GM18499 (cell line): Measurements from ENCODE around the gene DUSP9.
"Not testable (repeated sequence)": the region's sequence is repeated elsewhere in the genome, so short reads cannot be mapped to it uniquely, and the experiment has no call there.

Experiments used
- ATAC-seq: cut with Tn5 transposase; IDR thresholded peaks from one replicate; pipeline ENCODE4 v1.9.1; 2021; ENCODE audit warnings: moderate number of reproducible peaks; ENCODE audit not compliant: insufficient read depth, unreplicated experiment

DUSP9 gene

GRCh38 chrX:153688911-153689590, 42.0 kb downstream of the DUSP9 start:
- ATAC-seq: no peak

DNA sequence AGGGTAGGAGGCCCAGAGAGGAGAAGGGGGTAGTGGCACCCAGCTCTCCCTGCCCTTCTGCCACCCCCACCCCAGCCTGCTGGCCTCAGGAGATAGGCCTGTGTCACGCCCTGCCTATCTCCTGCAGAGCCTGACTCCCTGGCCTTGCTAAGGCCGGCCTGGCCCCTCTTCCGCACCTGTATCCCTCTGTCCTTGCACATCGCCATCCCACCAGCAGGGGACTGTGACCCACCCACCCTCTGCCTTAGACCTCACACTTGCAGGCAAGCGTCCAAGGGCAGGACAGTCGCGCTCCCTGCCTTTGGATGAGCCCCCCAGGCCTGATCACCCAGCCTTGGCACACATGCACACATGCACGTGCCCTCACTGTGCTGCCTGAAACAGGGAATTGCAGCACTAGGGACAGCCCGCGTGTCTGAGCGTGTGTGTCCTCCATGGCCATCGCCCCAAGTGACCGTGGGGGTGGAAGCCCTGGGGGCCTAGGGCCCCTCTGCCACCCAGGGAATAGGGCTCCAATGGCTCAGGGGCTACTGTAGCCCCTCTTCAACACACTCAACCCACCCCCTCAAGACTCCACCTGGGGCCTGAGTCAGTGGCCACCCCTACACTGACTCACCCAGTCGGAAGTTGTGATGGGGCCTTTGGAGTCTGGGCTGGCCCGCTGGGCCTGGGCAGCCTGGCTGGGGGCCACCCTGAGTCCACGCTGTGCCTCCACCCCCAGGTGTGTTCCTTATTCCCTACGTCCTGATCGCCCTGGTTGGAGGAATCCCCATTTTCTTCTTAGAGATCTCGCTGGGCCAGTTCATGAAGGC, 42.9 kb downstream of the DUSP9 start:
- no peak for ATAC-seq

DNA sequence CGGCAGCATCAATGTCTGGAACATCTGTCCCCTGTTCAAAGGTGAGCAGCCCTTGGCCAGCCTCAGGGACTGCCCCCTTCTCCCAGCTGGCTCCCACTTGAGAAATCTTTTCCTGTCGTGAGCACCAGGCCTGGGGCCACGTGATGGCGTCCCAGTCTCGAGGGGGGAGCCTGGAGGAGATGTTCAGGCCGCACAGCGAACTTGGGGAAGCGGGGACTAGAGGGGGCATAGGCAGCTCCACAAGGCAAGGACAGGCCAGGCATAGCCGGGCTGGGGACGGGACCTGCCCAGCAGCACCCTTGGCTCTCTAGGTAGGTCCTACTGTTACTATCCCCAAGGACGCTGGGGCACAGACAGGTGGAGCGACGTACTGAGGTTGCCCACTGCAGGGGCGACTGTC, 43.5 kb downstream of the DUSP9 start:
- no peak for ATAC-seq

DNA sequence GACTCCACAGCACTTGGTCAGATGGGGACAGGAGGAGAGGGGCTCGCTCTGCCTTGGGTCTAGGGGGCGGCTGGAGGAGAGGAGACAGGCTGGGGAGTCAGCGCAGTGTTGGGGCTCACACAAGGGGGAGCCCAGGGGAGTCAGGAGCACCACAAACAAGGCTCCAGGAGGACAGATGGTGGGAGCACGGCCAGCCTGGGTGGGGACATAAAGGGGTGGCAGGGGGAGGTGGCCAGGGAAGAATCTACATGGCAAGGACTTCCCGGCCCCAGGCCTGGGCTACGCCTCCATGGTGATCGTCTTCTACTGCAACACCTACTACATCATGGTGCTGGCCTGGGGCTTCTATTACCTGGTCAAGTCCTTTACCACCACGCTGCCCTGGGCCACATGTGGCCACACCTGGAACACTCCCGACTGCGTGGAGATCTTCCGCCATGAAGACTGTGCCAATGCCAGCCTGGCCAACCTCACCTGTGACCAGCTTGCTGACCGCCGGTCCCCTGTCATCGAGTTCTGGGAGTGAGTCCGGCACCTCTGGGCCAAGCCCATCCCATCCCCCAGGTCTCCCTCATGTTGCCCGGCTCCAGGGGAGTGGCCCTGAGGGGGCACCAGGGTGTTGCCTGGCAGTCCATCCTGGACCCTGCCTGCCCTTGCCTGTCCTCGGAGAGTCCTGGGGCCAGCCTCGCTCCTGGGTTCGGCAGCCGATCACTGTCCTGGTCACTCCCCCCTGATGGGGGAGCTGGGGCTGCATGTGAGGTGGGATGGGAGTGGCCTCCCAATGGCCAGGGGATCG, 44.2 kb downstream of the DUSP9 start:
- not testable (repeated sequence) for ATAC-seq

DNA sequence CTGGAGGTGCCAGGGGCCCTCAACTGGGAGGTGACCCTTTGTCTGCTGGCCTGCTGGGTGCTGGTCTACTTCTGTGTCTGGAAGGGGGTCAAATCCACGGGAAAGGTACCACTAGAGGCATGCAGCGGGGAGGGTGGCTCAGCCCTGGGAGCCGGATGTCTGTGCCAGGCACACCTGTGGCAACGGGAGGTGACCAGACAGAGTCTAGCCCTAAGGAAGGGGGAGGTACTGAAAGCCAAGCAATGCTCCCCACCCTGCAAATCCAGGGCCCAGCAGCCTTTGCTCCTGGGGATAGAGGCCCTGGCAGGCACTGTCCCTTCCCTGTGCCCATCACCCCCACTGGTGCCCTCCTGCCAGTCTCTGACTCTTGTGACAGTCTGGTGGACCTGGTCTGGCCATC, 45.0 kb downstream of the DUSP9 start:
- ATAC-seq: no peak

- no peak for ATAC-seq
Observed at GRCh38 chrX:153692611-153693156, 45.7 kb downstream of the DUSP9 start.

DNA sequence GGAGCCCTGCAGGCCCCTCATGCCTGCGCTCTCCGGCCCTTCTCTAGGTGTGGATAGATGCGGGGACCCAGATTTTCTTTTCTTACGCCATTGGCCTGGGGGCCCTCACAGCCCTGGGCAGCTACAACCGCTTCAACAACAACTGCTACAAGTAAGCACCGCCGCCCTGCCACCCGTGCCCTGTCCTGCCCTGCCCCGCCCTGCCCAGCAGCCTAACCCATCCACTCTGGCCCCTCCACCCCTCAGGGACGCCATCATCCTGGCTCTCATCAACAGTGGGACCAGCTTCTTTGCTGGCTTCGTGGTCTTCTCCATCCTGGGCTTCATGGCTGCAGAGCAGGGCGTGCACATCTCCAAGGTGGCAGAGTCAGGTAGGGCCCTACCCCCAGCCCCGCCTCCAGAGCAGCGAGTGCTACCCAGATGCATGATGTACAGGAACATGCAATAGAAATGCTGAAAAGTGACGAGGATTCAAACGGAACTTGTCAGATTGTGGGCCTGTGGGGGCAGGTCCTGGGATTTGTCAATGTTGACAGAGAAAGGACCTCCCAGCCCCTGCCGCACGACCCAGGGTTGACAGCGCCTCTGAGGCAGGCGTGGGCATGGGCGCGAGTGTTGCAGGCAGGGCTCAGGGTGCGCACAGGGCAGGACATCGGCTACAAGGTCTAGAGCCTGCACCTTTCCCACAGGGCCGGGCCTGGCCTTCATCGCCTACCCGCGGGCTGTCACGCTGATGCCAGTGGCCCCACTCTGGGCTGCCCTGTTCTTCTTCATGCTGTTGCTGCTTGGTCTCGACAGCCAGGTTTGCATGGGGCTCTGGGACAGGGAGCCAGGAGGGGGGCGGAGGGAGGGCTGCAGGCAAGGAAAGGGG, 46.4 kb downstream of the DUSP9 start:
- ATAC-seq: no peak

DNA sequence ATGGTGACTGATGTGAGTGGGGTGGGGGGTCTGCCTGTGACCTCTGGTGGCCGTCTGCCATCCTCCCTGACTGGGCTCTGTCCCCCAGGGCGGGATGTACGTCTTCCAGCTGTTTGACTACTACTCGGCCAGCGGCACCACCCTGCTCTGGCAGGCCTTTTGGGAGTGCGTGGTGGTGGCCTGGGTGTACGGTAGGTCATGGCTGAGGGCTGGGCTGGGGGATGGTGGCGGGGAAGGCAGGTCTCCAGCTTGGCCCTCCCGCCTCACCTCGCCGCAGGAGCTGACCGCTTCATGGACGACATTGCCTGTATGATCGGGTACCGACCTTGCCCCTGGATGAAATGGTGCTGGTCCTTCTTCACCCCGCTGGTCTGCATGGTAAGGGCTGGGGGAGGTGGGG, 47.3 kb downstream of the DUSP9 start:
- not testable (repeated sequence) for ATAC-seq

- ATAC-seq: no peak
Observed at GRCh38 chrX:153694687-153695270, 47.8 kb downstream of the DUSP9 start.

DNA sequence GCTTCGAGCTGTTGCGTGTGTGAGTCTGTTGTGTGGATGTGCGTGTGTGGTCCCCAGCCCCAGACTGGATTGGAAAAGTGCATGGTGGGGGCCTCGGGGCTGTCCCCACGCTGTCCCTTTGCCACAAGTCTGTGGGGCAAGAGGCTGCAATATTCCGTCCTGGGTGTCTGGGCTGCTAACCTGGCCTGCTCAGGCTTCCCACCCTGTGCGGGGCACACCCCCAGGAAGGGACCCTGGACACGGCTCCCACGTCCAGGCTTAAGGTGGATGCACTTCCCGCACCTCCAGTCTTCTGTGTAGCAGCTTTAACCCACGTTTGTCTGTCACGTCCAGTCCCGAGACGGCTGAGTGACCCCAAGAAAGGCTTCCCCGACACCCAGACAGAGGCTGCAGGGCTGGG, 49.1 kb downstream of the DUSP9 start:
- no peak for ATAC-seq

GRCh38 chrX:153696538-153696937, 49.5 kb downstream of the DUSP9 start:
- ATAC-seq: not testable (repeated sequence)

- ATAC-seq: not testable (repeated sequence)
Observed at GRCh38 chrX:153696986-153697722, 50.2 kb downstream of the DUSP9 start.

DNA sequence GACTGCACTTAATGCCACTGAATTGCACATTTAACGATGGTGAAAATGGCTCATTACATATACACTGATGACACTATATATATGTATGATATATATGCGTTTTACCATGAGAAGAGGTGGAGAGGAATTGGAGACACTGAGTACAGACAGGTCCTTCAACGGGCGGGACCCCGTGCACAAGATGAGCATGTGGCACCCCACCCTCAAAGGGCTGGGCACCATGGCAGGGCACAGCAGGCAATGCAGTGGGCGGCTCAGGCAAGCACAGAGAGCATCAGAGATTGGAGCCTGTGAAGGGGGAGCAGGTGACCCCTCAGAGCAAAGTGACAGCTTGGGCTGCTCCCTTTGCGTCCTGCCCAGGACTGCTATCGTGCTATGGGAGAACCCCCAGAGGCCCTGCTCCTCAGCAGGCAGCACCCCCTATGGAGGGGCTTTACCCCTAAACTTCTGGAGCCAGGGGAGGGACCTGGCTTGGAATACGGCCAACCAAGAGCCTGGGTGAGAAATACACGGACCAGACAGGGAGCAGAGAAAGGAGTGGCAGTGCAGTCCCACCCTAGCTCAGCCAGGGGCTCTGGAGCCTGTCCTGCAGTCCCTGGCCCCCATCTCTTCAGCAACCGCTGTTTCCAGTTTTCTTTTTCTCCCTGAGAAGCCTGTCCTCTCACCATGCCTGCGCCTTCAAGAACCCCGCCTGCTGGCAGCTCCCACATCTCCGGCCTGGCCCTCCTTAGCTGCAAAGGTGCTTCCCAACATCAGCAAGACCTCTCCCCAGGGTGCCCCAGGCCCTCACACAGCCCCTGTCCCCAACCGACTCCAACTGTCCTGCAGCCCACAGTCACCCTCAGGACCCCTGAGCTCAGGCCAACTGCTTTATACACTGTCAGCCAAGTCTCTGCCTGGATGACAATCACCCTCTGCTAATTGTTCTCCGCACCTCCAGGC, 51.2 kb downstream of the DUSP9 start:
- no peak for ATAC-seq

GRCh38 chrX:153699210-153699783, 52.3 kb downstream of the DUSP9 start:
- not testable (repeated sequence) for ATAC-seq

DNA sequence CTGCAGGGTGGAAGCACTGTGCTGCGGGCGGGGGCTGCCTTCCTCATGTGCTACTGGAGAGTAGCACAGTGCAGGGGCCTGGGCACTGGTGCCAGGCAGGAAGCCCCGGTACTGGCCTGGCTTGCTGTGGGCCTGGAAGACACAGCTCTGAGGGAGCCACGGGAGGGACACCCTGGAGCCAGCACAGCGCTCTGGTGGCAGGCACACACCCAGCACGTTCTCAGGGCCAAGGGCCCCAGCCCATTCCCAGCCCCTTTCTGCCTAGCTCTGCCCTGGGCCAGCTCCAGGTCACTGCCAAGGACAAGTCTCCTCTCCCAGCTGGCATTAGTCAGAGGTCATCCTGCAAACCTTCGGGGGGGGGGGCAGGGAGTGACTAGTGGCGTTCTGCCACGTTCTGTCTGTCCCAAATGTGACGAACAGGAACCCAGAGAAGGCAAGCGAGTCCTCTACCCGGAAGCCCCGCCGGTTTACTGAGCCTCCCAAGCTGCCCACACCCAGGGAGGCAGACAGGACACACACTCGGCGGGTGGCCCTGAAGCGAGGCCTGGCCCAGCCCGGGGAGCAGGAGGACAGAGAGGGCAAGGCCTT, 52.9 kb downstream of the DUSP9 start:
- not testable (repeated sequence) for ATAC-seq

DNA sequence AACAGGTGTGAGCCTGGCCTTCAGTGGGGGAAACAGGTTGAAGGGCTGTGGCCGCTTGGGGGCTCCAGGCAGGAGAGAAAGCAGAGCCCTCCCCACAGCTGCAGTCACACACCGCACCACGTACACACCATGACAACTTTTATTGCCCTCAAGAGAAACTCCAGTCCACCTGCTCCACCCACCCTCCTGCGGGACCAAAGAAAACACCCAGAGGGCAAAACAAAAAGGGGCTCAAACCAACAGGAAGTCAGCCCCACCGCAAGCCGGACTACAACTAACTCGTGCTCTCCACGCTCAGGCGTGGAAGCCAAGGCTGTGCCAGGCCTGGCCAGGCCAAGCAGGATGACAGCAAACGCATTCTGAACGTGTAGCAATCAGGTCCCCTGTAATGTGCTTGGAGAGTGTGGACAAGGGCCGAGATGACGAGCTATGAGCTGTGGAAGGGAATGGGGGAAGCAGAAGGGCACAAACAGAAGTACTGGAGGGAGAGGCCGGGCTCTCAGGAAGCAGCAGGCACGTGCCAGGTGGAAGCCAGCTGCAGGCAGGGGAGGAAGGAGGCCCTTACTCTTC, 53.5 kb downstream of the DUSP9 start:
- ATAC-seq: no peak
